GM13976 (cell line): ENCODE measurements around the gene C20orf173.
"Not testable (repeated sequence)": the region's sequence is repeated elsewhere in the genome, so short reads cannot be mapped to it uniquely, and the experiment has no call there.

ENCODE experiments used
- DNase-seq: peaks from one replicate; pipeline ENCODE4 v3.0.0; 2012; ENCODE audit warnings: low spot score
- in situ Hi-C: fragments of 300-500 bp; cut with MboI; formaldehyde crosslinking; loops from one replicate; pipeline ENCODE4 v1.12.0; 2022; ENCODE audit warnings: low sequenced_read_pairs, mixed read lengths, inconsistent platforms; ENCODE audit not compliant: unreplicated experiment
- TF ChIP-seq, protein P1 (sequence below): IDR thresholded peaks from 2 replicates; pipeline ENCODE4 v1.5.1; 2012; ENCODE audit warnings: borderline replicate concordance, mild to moderate bottlenecking; ENCODE audit not compliant: insufficient read depth; ENCODE audit errors: extremely low read depth, missing control alignments, control extremely low read depth

Gene C20orf173

DNA sequence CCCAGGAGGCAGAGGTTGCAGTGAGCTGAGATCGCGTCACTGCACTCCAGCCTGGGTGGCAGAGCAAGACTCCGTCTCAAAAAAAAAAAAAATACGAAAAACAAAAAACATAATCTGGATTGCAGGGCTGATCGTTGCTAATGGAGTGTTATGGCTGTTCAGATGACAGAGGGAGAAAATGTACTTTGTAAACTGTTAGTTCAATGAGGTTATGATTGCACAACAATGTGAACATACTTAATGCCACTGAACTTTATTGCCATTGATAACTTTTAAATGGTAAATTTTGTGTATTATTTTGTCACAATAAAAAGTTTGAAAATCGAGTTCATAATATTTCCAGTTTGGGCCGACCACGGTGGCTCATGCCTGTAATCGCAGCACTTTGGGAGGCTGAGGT, 10.5 kb downstream of the C20orf173 start:
- TF ChIP-seq, protein P1, sequence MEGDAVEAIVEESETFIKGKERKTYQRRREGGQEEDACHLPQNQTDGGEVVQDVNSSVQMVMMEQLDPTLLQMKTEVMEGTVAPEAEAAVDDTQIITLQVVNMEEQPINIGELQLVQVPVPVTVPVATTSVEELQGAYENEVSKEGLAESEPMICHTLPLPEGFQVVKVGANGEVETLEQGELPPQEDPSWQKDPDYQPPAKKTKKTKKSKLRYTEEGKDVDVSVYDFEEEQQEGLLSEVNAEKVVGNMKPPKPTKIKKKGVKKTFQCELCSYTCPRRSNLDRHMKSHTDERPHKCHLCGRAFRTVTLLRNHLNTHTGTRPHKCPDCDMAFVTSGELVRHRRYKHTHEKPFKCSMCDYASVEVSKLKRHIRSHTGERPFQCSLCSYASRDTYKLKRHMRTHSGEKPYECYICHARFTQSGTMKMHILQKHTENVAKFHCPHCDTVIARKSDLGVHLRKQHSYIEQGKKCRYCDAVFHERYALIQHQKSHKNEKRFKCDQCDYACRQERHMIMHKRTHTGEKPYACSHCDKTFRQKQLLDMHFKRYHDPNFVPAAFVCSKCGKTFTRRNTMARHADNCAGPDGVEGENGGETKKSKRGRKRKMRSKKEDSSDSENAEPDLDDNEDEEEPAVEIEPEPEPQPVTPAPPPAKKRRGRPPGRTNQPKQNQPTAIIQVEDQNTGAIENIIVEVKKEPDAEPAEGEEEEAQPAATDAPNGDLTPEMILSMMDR = no peak
- in situ Hi-C loops = no loop called here
- no peak for DNase-seq

- DNase-seq, in situ Hi-C loops: not testable (repeated sequence)
These were observed 11.7 kb downstream of the C20orf173 start for GRCh38 chr20:35517767-35518166.

- DNase-seq = no peak
- TF ChIP-seq, protein P1 = no peak
These were observed 12.3 kb downstream of the C20orf173 start for GRCh38 chr20:35517125-35517524.

DNA sequence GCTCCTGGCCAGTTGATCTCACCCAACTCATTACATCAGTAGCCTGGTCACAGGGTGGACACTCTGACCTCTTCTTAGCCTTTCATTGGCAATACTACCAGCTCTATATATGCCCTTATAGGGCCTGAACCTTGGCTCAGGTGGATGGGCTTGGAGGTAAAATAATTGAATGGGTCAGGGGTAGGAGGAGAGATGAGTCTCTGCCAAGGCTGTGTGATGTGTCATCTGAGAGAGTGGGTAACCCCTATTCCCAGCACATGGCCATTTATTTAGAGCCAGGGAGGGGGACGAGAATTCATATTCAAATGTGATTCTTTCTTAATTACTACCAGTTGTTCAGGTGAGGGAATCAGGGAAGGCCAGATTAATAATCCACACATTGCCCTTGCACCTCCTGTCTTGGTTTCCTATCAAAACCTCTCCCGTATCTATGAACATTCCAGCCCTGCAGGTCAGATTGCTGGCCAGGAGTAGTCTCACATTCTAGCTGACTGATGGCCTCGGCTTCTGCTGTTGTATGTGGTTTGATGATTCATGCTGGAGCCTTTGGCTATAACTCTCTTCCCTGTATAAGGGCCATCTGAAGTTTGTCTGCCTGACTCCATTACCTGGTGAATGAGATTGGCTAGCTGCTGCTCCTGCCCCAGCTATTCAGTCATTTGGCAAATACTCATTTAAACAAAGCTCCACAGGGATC, 13.4 kb downstream of the C20orf173 start:
- TF ChIP-seq, protein P1 = no peak
- in situ Hi-C loops = no loop called here
- no peak for DNase-seq

More at GRCh38 chr20:35517125-35517524, 12.3 kb downstream of the C20orf173 start:
- in situ Hi-C loops = no loop called here

DNA sequence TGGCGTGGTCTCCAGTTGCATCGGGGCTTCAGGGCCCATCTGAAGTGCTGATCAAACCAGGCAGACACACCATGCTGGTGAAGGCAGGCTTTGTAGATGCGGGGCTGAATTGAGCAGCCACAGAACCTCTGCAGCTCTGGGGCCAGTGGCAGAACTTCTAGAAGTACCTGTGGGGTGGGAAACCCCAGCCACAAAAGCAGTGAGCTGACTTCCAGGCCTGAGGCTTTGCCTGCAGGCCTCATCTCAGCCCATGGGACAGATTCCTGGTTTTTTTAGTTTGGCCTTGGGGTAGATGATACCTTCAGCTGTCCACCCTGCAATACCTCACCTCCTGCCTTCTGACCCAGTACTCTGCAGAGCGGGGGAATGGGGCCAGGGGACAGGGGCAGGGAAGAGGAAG, 14.1 kb downstream of the C20orf173 start:
- no peak for DNase-seq
- in situ Hi-C loops = no loop called here
- TF ChIP-seq, protein P1 = no peak

GRCh38 chr20:35514371-35514932, 15.0 kb downstream of the C20orf173 start:
- in situ Hi-C loops = no loop called here
- TF ChIP-seq, protein P1 = no peak
- no peak for DNase-seq

GRCh38 chr20:35511814-35512420, 17.5 kb downstream of the C20orf173 start:
- in situ Hi-C loops = no loop called here
- TF ChIP-seq, protein P1 = peak; percentile 54
- DNase-seq = no peak
